ENCODE measurements around the gene REN. TPM values are rescaled to one million over a fixed set of nuclear protein-coding genes. Genes with fewer than 3 reads are reported as not detected.

Gene REN
- total and polyA plus RNA-seq, 12 donors: 0.24 to 3.6 (median 0.95) TPM; not detected in 3

DNA sequence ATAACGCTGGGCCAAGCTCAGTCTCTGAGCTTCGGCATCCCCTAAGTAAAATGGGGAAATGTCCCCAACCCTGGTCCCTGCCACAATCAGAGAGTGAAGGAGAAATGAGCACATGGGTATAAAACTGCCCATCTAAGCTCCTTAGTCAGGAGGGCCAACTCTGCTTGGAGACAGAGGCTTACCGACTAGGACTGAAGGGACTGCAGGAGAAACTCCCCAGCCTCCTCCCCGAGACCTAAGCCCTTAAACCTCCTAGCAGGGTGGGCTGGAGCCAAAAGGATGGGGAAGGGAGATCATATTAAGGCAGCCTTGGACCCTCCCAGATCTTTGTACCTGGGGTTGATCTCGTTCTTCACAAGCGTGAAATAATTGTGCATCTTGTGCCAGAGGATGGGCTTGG lies 19.8 kb downstream of the REN start:
- WGBS, 4 donors: 88 to 97% (median 92%) methylated on average over 6 of the region's 6 CpGs
- intact Hi-C loops (cut with DNase I): no loop called here
- no peak for DNase-seq
- H3K36me3 ChIP-seq (replicated peaks in 1 of 2): no peaks in the 10 kb centered on the region
- H3K27me3 ChIP-seq: no peaks in the 10 kb centered on the region
- no peaks in the 10 kb centered on the region for H3K9me3 ChIP-seq (replicated peaks in 1 of 3)
- H3K4me3 ChIP-seq: no peak overlapping the region
- no peak overlapping the region for H3K27ac ChIP-seq
- H3K4me1 ChIP-seq (replicated peaks in 1 of 2): peaks cover 3 to 18% of the 10 kb centered on the region in 2 donors
- TF ChIP-seq POLR2A (IDR thresholded peaks at IDR 0.05): no peak
- TF ChIP-seq, protein P1, sequence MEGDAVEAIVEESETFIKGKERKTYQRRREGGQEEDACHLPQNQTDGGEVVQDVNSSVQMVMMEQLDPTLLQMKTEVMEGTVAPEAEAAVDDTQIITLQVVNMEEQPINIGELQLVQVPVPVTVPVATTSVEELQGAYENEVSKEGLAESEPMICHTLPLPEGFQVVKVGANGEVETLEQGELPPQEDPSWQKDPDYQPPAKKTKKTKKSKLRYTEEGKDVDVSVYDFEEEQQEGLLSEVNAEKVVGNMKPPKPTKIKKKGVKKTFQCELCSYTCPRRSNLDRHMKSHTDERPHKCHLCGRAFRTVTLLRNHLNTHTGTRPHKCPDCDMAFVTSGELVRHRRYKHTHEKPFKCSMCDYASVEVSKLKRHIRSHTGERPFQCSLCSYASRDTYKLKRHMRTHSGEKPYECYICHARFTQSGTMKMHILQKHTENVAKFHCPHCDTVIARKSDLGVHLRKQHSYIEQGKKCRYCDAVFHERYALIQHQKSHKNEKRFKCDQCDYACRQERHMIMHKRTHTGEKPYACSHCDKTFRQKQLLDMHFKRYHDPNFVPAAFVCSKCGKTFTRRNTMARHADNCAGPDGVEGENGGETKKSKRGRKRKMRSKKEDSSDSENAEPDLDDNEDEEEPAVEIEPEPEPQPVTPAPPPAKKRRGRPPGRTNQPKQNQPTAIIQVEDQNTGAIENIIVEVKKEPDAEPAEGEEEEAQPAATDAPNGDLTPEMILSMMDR (IDR thresholded peaks at IDR 0.05): no peak

DNA sequence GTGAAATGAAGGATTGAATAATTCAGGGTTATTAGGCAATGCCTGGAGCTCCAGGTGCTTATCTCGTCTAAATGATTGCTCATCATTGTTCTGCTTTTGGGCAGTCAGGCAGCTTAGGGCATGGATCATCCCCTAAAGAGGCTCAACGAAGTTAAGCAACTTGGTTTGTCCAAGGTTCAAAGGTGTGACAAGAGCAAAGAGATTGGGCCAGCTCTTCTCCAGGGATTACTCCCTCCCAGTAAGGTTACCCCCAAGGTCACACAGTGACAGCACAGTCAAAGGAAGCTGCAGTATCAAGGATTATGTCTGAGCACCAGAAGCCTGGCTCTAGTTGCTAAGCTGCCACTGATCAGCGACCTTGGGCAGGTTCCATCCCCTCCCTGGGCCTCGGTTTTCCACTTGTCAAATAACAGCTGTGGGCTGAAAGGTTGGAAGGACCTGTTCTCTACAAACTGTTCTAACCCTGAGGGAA lies 21.1 kb downstream of the REN start:
- WGBS, 4 donors: 35 to 55% (median 39%) methylated on average over 4 of the region's 4 CpGs
- intact Hi-C loops (cut with DNase I): no loop called here
- peak in 3 of 7 donors; percentile 31 to 59 (median 47) for DNase-seq
- TF ChIP-seq, protein P1 (IDR thresholded peaks at IDR 0.05): no peak
- TF ChIP-seq POLR2A (IDR thresholded peaks at IDR 0.05): no peak
- no peaks in the 10 kb centered on the region for H3K9me3 ChIP-seq (replicated peaks in 1 of 3)
- no peaks in the 10 kb centered on the region for H3K36me3 ChIP-seq (replicated peaks in 1 of 2)
- no peaks in the 10 kb centered on the region for H3K27me3 ChIP-seq
- peak overlapping the region in 1 of 5 donors; percentile 17 for H3K27ac ChIP-seq
- no peak overlapping the region for H3K4me3 ChIP-seq
- H3K4me1 ChIP-seq (replicated peaks in 1 of 2): peaks cover 3 to 15% of the 10 kb centered on the region in 2 donors

DNA sequence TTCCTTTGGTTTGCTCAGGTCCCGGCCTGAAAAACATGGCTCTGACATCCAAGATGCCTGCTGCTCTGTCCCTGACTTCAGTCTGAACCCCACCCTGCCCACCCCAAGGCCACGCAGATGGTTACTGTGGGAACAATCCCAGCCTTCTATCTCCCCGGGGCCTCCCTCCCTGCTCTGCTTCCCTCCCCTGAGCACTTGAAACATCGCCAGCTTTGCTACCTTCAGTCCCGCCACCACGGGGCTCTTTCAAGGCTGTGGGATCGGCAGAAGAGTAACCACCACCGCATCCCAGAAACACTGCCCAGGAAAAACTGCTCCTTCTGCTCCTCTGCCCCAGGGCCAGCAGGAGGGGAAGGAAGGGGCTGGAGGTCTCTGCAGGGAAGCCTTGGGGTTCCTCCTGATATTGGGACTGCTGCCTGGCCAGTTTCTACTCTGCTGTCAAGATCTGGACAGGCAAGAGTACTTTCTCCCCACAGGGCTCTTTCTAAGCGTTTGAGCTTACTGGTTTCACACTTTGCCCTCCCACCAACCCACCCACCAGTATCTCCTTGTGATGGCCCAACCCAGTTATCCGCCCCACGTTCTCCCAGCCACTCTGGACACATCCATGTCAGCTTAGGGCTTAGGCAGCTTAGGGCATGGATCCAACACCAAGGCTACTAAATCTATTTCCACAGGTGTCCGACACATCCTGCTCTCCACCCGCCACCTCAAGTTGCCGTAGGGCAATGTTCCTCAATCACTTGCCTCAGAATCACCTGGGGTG lies 22.7 kb downstream of the REN start:
- Histone ChIP-seq H3K9me3 (replicated peaks in 1 of 3) (no peaks in the 10 kb centered on the region), H3K4me3 (no peak overlapping the region), H3K36me3 (replicated peaks in 1 of 2) (peaks cover 0 to 5% of the 10 kb centered on the region in 2 donors), H3K4me1 (replicated peaks in 1 of 2) (peaks cover 3 to 15% of the 10 kb centered on the region in 2 donors), H3K27ac (peak overlapping the region in 1 of 5 donors; percentile 21), H3K27me3 (no peaks in the 10 kb centered on the region)
- DNase-seq: peak in 3 of 7 donors; percentile 49 to 64 (median 51)
- TF ChIP-seq, protein P1 (IDR thresholded peaks at IDR 0.05): no peak
- intact Hi-C loops (cut with DNase I): no loop called here
- 44 to 65% (median 54%) methylated on average over 12 to 14 of the region's 14 CpGs for WGBS, 4 donors

DNA sequence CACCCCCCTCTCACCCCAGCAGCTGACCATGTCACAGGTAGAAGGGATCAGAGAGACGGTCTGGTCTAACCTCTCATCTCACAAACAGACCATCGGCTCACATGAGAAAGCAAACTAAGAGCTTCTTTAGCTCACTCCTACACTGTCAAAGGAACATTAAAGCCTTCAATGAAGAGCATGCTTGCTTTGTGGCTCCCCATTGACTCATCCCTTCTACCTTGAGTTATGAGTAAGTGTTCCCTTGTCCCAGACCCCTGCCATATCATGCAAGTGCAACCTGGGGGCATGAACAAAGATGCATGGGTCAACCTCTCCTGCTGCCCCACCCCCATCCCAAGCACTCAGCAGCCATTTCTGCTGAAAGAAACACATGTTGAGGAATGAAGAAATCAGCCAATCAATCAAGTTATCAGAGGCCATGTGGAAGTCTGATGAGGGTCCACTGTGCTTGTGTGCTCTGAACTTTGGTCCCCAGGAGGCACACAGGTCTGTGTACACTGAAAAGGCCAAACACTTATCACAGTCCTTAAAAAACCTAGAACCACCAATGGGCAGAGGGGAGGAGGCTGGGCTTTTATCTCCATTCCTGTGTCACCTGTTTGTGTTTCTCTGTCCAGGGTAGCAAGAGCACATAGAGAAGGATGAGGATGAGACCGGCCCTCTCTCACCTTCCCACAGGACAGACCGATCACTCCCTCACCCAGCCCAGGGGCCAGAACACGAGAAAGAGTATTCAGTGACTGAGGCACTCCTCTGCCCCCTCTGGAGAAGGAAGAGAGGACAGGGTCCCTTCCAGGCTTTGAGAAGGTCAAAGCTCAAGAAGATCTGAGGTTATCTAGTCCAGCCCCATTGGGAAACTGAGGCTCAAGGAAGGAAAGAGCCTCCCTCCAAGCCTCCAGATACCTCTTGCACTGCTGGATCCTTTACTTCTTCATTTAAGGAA lies 23.8 kb downstream of the REN start:
- Histone ChIP-seq H3K4me3 (no peak overlapping the region), H3K9me3 (replicated peaks in 1 of 3) (no peaks in the 10 kb centered on the region), H3K27me3 (no peaks in the 10 kb centered on the region), H3K27ac (peak overlapping the region in 1 of 5 donors; percentile 21), H3K36me3 (replicated peaks in 1 of 2) (peaks cover 0 to 5% of the 10 kb centered on the region in 2 donors), H3K4me1 (replicated peaks in 1 of 2) (peaks cover 3 to 15% of the 10 kb centered on the region in 2 donors)
- intact Hi-C loops (cut with DNase I): no loop called here
- TF ChIP-seq, protein P1 (IDR thresholded peaks at IDR 0.05): no peak
- no peak for TF ChIP-seq POLR2A (IDR thresholded peaks at IDR 0.05)
- no peak for DNase-seq
- 89 to 97% (median 94%) methylated on average over 5 of the region's 5 CpGs for WGBS, 4 donors
